Neural crest cell (in vitro differentiated cells): Measurements from ENCODE around the gene ASB10. TPM values are rescaled to one million over a fixed set of nuclear protein-coding genes. Genes with fewer than 3 reads are reported as not detected.

Source experiments
- DNase-seq: peaks from one replicate; pipeline ENCODE4 v3.0.0; 2021; ENCODE audit warnings: low read depth, mixed read lengths, low spot score
- H3K27ac Mint-ChIP-seq: one replicate; pipeline ENCODE4 v1.8.0; 2021; ENCODE audit warnings: mild to moderate bottlenecking, mixed read lengths; ENCODE audit not compliant: unreplicated experiment
- H3K27me3 Mint-ChIP-seq: 2 replicates; pipeline ENCODE4 v1.8.0; 2021; ENCODE audit warnings: low read depth, mild to moderate bottlenecking, mixed read lengths
- H3K36me3 Mint-ChIP-seq: 2 replicates; pipeline ENCODE4 v1.8.0; 2021; ENCODE audit warnings: low read depth, mild to moderate bottlenecking, mixed read lengths
- H3K4me1 Mint-ChIP-seq: 2 replicates; pipeline ENCODE4 v1.8.0; 2021; ENCODE audit warnings: mixed read lengths
- H3K4me3 Mint-ChIP-seq: one replicate; pipeline ENCODE4 v1.8.0; 2021; ENCODE audit warnings: mild to moderate bottlenecking, mixed read lengths
- H3K9me3 Mint-ChIP-seq: 2 replicates; pipeline ENCODE4 v1.8.0; 2021; ENCODE audit warnings: mixed read lengths
- CTCF ChIP-seq: fragments of 200-600 bp; sonication (generic); conservative IDR thresholded peaks from 2 replicates; pipeline ENCODE4 v1.5.0; 2021; ENCODE audit warnings: antibody characterized with exemption, mild to moderate bottlenecking
- total RNA-seq: library from RNA; stranded (reverse); gene quantifications from 2 replicates; pipeline ENCODE4 v1.2.1, GENCODE V29; 2021

ASB10 gene
- total RNA-seq, 1 donor from 2014 or later = not detected

DNA sequence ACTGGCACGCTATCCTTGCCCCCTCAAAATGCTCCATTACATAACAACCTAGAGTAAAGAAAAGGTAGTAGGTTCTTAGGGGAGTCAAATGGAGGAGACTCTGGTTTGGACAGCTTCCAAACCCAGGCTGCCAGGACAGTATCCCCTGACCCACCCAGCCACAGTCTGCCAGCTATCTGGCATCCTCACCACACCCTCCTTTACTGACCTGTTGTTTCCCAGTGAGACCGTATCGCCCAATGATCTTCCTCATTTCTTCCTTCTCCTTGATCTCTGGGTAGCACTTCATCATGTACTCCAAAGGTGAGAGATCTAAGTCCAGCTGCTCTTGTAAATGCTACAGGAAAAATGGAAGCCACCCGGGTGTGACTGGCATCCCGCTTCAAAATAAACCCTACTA is 28.3 kb upstream of the ASB10 start:
- Mint-ChIP-seq H3K4me3 (no peak overlapping the region), H3K27ac (no peak overlapping the region), H3K9me3 (no peaks in the 10 kb centered on the region), H3K36me3 (peaks cover 15% of the 10 kb centered on the region), H3K4me1 (no peaks in the 10 kb centered on the region), H3K27me3 (no peaks in the 10 kb centered on the region)
- TF ChIP-seq CTCF = no peak
- no peak for DNase-seq

- Mint-ChIP-seq H3K36me3 (peaks cover 12% of the 10 kb centered on the region), H3K4me1 (no peaks in the 10 kb centered on the region)
Measured at GRCh38 chr7:151213826-151214225, 26.8 kb upstream of the ASB10 start.

DNA sequence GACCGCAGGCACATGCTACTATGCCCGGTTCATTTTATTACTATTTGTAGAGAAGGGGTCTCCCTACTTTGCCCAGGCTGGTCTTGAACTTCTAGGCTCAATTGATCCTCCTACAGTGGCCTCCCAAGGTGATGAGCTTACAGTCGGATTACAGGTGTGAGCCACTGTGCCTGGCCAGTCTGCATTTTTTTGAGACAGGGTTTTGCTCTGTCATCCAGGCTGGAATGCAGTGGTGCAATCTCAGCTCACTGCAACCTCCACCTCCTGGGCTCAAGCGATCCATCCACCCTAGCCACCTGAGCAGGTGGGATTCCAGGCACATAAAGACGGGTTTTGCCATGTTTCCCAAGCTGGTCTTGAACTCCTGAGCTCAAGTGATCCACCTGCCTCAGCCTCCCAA is 25.6 kb upstream of the ASB10 start:
- Mint-ChIP-seq H3K9me3 (no peaks in the 10 kb centered on the region), H3K27me3 (peaks cover 2% of the 10 kb centered on the region), H3K36me3 (peaks cover 12% of the 10 kb centered on the region), H3K27ac (no peak overlapping the region), H3K4me3 (no peak overlapping the region), H3K4me1 (no peaks in the 10 kb centered on the region)
- no peak for DNase-seq
- TF ChIP-seq CTCF = no peak

More at GRCh38 chr7:151213826-151214225, 26.8 kb upstream of the ASB10 start:
- Mint-ChIP-seq H3K4me3 (no peak overlapping the region), H3K27me3 (no peaks in the 10 kb centered on the region), H3K27ac (no peak overlapping the region), H3K9me3 (no peaks in the 10 kb centered on the region)
- TF ChIP-seq CTCF = no peak
- DNase-seq = no peak

DNA sequence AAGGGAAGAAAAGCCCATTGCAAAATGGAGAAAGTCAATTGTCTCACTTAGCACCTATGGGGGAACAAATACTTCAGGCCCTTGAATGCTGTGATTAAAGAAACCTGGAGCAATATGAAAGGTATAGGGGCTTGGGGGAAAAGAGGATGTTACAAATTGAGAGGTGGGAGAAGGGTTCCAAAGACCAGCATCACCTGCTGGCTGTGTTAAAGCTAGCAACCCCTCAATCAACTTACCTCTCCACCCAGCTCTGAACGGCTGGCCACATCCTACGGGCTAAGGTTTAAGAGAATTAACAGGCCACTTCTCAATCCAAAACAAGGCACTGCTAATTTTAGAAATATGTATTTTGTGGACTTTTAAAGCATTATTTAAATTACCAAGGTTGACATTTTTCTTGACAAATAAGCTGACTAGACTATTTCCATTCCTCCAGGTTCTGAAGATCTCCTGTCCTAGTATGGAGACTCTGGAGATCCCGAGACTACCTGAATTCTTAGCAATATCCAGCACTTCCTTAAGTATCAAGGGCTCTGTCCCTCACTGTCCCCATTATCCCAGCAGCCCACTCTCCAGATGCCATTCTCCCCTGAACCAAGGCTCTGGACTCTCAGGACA is 24.2 kb upstream of the ASB10 start:
- DNase-seq = no peak
- Mint-ChIP-seq H3K36me3 (peaks cover 12% of the 10 kb centered on the region), H3K27ac (no peak overlapping the region)

DNA sequence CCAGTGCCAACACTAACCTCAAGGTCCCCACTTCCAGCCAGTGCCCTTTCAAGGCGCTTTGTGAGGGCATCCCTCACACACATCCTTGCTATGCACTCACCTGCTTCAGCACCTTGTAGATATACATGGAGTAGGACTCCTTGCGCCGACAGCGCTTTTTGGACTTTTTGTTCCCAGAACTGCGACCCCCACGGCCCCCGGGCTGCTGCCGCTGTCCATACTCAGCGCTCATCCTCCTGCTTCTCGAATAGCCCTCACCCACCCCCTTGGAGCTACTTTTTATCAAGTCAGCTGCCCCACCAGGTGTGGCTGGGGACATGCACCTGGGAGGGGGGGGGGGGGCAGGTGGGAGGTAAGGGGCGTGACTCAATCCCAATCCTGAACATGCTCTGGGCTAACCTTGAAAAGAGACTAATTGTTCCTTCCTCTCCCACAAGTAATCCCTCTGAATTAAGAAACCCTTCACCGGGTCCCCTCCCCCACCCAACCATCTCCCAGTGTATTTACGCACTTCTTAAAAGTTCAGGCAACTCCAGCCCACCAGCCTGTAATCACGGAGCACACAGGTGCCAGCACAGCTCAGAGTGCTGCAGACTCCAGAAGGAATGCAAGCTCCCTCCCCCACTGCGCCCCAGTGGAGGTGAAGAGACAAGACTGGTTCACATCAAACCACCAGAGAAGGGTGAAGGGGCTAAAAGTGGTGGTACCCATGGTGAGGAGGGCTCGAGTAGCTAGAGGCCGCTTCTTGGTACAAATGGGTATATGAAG is 23.2 kb upstream of the ASB10 start, which contains the start of gene H2BK1:
H2BK1 (minus strand) TSS at position 402 of the 768 bp plus-strand sequence; CDS start at position 232, 170 bp downstream.
- Mint-ChIP-seq H3K27me3 (peaks cover 11% of the 10 kb centered on the region), H3K36me3 (peaks cover 8% of the 10 kb centered on the region), H3K4me3 (no peak within 1 kb of the TSS), H3K4me1 (no peaks in the 10 kb centered on the region), H3K9me3 (no peaks in the 10 kb centered on the region), H3K27ac (no peak within 1 kb of the TSS)
- no peak for TF ChIP-seq CTCF
- no peak for DNase-seq

More for the DNA sequence above, 24.2 kb upstream of the ASB10 start:
- no peaks in the 10 kb centered on the region for H3K4me1 Mint-ChIP-seq
- H3K9me3 Mint-ChIP-seq = no peaks in the 10 kb centered on the region
- H3K4me3 Mint-ChIP-seq = no peak overlapping the region
- no peak for TF ChIP-seq CTCF
- peaks cover 5% of the 10 kb centered on the region for H3K27me3 Mint-ChIP-seq
